ENCODE data around the gene SUN5.
"Not testable (repeated sequence)": the region's sequence is repeated elsewhere in the genome, so short reads cannot be mapped to it uniquely, and the experiment has no call there.

The SUN5 gene

DNA sequence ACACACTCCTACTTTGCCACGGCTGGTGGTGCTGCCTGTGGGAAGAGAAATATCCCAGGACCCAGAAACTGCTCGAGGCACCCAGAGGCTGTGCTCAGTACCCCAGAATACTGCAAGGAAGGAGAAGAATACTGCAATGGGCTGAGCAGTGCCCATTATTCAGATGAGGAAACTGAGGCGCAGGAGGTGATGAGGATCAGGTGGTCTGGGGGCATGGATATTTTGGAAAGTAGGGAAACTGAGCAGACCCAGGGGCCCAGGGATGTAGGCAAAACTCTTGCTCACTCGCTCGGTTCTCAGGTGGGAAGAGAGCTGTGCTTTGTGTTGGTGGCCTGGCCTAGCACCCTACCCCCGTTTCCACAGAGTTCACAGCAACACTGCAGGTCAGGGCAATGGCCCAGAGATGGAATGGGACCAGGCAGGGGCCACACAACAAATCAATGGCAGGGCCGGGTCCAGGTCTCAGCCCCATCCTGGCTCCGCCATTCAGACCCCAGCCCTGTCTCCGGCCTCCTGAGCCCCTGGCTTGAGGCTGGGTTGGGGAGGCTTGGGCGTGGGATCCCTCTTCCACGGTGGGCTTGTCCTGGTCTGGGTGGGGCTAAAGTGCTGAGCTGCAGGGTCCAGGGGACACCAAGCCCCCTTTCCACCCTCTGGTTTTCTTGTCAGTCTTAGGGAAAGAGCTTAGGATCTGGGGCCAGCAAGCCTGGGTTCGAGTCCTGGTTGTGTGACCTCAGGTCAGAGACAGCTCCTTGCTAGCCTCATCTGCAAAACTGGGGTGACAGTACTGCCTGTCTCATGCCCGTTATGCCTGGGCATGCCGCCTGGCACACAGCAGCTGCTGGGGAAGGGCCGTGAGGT is 33.9 kb downstream of the SUN5 start:
- ATAC-seq (replicated peaks) = no peak
- H3K4me3 Mint-ChIP-seq = peak overlapping the region; percentile 62 to 80
- H3K4me1 Mint-ChIP-seq (ENCODE audit: low read depth in 2 of 2) = peaks cover 45 to 75% of the 10 kb centered on the region in 2 donors
- peaks cover 37% of the 10 kb centered on the region for H3K36me3 Mint-ChIP-seq (ENCODE audit: insufficient read depth)
- H3K27ac Mint-ChIP-seq = no peak overlapping the region
- no peaks in the 10 kb centered on the region for H3K27me3 Mint-ChIP-seq
- no peaks in the 10 kb centered on the region for H3K9me3 Mint-ChIP-seq
- DNase-seq = no peak

DNA sequence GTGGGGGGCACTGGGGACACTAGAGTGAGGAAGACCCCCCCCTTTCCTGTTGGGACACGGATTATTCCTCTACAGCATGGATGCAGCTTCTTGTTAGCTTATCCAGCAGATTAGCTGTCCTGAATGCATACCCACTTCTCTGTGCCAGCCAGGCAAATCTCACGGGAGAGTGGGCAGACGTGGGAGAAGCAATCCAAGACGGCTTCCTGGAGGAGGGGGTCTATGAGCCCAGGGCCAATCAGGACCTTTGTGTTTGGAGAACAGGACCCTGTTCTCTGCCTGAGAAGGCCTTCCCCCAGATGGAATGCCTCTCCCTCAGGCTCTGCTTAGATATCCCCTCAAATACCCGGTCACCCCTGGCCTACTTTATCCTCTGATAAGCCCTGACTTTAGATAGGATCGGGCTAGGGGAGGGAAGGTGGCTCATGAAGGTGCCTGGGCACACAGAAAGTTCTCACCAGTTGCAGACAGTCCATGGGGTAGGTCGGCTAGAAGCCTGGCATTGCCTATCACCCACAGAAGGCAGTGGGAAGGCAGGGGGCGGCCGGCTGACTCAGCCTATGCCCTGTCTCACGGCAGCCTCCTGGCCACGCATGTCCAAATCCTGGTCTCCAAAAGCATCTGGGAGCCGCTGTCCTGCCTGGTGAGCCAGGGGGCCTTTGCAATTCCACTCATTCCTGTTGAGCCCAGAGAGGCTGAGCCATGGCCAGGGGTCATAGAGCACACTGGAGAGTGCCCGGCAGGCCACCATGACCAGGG is 34.7 kb downstream of the SUN5 start:
- H3K27ac Mint-ChIP-seq = no peak overlapping the region

DNA sequence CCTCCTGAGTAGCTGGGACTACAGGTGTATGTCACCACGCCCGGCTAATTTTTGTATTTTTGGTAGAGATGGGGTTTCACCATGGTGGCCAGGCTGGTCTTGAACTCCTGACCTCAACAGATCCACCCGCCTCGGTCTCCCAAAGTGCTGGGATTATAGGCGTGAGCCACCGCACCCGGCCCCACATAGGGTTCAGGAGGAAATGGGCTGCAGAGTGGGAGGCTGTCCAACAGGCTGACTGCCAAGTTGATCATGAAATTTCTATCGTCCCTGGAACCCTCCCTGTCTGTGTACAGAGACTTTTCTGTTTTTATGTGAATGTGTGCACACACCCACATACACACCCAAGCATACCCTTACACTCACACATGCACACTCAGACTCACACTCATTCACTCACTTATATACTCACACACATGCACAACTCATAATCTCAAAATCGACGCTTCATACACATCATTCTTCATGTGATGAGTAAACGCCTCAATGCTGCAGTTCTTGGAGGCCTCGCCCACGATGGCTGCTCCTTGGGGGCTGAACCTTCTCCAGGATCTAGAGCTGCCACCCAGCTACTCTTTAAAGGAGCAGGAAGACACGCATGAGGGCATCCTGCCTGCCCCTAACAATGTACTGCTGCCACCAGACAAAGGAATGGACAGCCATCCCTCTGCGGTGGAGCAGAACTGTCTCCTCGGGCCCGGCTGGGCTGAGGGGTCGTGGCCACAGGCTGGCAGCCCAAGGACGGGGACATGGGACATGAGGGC is 35.6 kb downstream of the SUN5 start:
- H3K4me3 Mint-ChIP-seq = peak overlapping the region; percentile 77 to 80
- H3K4me1 Mint-ChIP-seq (ENCODE audit: low read depth in 2 of 2) = peaks cover 48 to 68% of the 10 kb centered on the region in 2 donors
- no peak overlapping the region for H3K27ac Mint-ChIP-seq
- peaks cover 35% of the 10 kb centered on the region for H3K36me3 Mint-ChIP-seq (ENCODE audit: insufficient read depth)
- no peaks in the 10 kb centered on the region for H3K9me3 Mint-ChIP-seq
- no peak for DNase-seq
- no peak for ATAC-seq (replicated peaks)
- H3K27me3 Mint-ChIP-seq = no peaks in the 10 kb centered on the region

More for the DNA sequence above, 34.7 kb downstream of the SUN5 start:
- Mint-ChIP-seq H3K4me1 (ENCODE audit: low read depth in 2 of 2) (peaks cover 48 to 72% of the 10 kb centered on the region in 2 donors), H3K36me3 (ENCODE audit: insufficient read depth) (peaks cover 35% of the 10 kb centered on the region), H3K9me3 (no peaks in the 10 kb centered on the region), H3K27me3 (no peaks in the 10 kb centered on the region), H3K4me3 (peak overlapping the region; percentile 77 to 80)
- ATAC-seq (replicated peaks) = no peak
- no peak for DNase-seq

DNA sequence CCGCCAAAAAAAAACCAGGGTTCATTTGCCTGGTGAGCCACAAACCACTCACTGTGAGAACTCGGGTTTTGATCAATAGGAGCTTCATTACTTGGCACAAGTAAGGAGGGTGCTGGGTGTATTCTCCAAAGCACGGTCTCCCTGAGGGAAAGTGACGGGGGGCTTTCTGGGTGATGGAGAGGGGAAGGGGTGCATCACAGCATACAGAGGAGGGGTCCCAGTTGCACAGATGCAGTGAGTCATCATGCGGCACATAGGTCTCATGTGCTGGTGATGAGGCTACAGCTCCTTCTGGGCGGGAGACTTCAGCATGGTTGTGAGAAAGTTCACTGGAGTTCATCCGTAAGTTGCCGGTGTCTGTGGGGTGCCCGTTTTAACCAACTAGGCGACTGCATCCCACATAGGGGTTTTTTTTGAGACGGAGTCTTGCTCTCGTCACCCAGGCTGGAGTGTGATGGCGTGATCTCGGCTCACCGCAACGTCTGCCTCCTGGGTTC is 36.2 kb downstream of the SUN5 start:
- ATAC-seq (replicated peaks) = peak; percentile 48
- DNase-seq = peak; percentile 61 to 67 (median 64)
- H3K4me1 Mint-ChIP-seq (ENCODE audit: low read depth in 2 of 2) = peaks cover 48 to 66% of the 10 kb centered on the region in 2 donors

DNA sequence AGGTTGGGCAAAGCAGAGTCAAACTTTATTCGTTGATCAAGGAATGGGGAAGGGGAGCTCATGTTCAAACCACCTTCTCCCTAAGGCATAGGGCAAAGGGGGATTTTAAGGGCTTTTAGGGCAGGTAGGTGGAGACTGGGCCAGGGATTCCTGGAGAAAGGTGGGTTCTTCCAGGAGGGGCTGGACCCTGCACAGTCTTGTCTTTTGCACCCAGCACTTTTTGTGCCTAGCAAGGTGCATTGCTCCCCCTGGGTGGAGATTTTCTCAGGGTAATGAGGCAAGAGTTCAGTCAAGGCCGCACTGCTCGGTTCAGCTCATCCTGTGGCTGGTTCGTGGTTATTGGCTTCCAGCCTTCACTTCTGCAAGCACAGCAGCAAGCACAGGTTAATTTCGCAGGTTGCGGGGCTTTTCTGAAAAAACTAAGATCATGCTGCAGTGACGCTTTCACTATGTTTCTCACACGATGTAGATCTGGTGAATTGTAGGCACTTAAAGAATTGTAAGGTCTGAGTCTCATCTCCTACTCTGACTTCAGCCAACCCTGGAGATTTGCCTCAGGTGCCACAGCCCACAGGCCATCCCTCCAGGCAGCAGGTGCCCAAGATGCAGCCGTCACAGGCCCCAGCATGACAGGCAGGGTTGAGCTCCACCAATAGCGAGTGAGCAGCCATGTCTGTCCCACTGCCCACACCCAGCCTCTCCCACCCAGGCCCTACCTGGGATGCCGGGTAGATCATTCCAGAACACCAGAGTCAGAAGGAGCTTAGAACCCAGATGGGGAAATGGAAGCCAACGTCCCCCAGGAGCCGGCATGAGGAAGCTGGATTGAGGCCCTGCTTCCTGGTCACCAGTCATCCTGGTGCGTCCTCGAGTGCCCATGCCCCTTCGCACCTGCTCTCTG is 37.1 kb downstream of the SUN5 start:
- H3K27me3 Mint-ChIP-seq = no peaks in the 10 kb centered on the region
- peaks cover 48 to 59% of the 10 kb centered on the region in 2 donors for H3K4me1 Mint-ChIP-seq (ENCODE audit: low read depth in 2 of 2)
- DNase-seq = peak; percentile 59 to 71 (median 69)
- peak; percentile 54 for ATAC-seq (replicated peaks)
- H3K4me3 Mint-ChIP-seq = peak overlapping the region; percentile 77 to 80
- no peaks in the 10 kb centered on the region for H3K9me3 Mint-ChIP-seq
- no peak overlapping the region for H3K27ac Mint-ChIP-seq
- H3K36me3 Mint-ChIP-seq (ENCODE audit: insufficient read depth) = peaks cover 32% of the 10 kb centered on the region

More for the DNA sequence above, 36.2 kb downstream of the SUN5 start:
- Mint-ChIP-seq H3K27ac (no peak overlapping the region), H3K36me3 (ENCODE audit: insufficient read depth) (peaks cover 33% of the 10 kb centered on the region), H3K9me3 (no peaks in the 10 kb centered on the region), H3K27me3 (no peaks in the 10 kb centered on the region), H3K4me3 (peak overlapping the region; percentile 77 to 80)

DNA sequence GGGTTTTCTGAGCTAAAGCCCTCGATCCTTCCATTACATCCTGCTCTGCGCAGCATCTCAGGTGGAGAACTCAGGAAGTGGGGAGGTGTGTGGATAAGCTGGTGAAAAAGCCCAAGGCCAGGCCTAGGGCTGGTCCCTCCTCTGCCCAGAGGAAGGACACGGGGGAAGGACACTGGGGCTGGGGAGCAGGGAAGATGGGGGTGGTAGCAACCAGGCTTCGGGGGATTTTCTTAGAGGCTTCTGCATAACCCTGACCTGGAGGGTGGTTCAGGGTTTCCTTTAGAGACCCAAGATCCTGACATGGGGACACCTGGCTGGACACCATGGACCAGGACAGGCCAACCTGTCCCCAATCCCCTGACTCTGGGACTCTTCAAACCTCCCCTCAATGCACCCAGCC is 37.9 kb downstream of the SUN5 start:
- H3K9me3 Mint-ChIP-seq = no peaks in the 10 kb centered on the region
- no peaks in the 10 kb centered on the region for H3K27me3 Mint-ChIP-seq
- no peak overlapping the region for H3K27ac Mint-ChIP-seq
- H3K4me1 Mint-ChIP-seq (ENCODE audit: low read depth in 2 of 2) = peaks cover 54 to 65% of the 10 kb centered on the region in 2 donors
- DNase-seq = no peak
- no peak for ATAC-seq (replicated peaks)
- H3K4me3 Mint-ChIP-seq = peak overlapping the region; percentile 77 to 80
- peaks cover 32% of the 10 kb centered on the region for H3K36me3 Mint-ChIP-seq (ENCODE audit: insufficient read depth)

DNA sequence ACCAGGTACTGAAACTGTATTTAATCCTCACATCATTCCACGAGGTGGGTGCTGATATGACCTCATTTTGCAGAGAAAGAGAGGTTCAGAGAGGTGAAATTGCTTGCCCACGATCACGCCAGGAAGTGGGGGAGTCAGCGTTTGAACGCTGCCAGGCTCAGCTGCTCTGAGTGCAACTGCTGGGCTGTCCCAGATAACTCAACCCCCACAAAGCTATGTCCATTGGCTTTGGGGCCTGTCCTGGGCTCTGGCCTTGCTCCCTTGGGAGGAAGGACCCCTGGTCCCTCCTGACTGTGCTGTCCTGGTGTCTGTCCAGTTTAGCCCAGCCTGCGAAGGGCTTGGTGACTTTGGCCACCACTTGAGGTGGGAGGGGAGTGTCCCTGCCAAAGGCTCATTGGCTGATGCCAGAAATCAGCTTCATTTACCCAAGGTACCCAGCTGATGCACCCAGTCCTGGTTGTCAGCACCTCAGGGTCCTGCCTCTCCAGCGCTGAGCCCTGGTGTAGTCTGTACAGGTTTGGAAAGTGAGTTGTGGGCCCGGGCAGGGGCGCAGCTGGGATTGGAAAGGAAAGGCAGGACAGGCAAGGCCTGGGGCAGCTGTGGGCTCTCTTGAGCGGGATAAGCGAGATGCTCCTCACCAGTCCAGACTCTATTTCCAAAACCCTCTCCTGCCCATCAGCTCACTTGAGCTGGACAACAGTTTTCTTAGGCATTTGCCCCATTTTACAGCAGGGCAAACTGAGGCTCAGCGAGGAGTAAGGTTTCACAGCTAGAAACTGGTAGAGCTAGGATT is 38.5 kb downstream of the SUN5 start:
- Mint-ChIP-seq H3K4me3 (peak overlapping the region; percentile 43 to 80), H3K9me3 (no peaks in the 10 kb centered on the region), H3K4me1 (ENCODE audit: low read depth in 2 of 2) (peaks cover 54 to 63% of the 10 kb centered on the region in 2 donors), H3K36me3 (ENCODE audit: insufficient read depth) (peaks cover 32% of the 10 kb centered on the region), H3K27ac (no peak overlapping the region), H3K27me3 (no peaks in the 10 kb centered on the region)
- peak; percentile 44 to 54 (median 51) for DNase-seq
- peak; percentile 34 for ATAC-seq (replicated peaks)

DNA sequence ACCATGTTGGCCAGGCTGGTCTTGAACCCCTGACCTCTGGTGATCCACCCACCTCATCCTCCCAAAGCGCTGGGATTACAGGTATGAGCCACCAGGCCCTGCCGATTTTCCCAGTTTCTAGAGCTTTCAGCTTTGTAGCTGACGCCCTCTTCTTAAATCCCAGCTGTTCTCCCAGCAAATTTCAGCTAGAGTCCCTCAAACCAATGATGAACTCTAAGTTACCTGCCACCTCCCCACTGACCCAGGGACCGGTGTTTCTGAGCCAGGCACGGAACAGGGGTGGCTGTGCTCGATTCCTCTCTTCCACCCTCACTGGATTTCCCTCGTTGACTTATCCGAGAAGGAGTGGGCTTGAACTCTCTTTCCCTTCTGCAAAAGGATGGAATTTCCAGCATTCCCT is 39.1 kb downstream of the SUN5 start:
- Mint-ChIP-seq H3K27ac (no peak overlapping the region), H3K4me3 (peak overlapping the region; percentile 43 to 80), H3K4me1 (ENCODE audit: low read depth in 2 of 2) (peaks cover 53 to 61% of the 10 kb centered on the region in 2 donors), H3K36me3 (ENCODE audit: insufficient read depth) (peaks cover 32% of the 10 kb centered on the region), H3K27me3 (no peaks in the 10 kb centered on the region), H3K9me3 (no peaks in the 10 kb centered on the region)
- ATAC-seq (replicated peaks) = no peak
- no peak for DNase-seq

DNA sequence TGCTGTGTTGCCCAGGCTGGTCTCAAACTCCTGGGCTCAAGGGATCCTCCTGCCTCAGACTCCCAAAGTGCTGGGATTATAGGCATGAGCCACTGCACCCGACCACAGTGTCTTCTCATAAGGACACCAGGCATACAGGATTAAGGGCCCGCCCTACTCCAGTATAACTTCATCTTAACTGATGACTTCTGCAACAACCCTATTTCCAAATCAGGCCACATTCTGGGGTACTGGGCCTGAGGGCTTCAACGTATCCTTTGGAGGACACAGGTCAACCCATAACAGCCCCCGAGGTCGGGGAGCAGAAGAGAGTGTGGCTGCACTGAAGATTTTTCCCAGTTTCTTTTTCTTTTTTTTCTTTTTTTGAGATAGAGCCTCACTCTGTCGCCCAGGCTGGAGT is 39.7 kb downstream of the SUN5 start:
- Mint-ChIP-seq H3K27ac (no peak overlapping the region), H3K36me3 (ENCODE audit: insufficient read depth) (peaks cover 32% of the 10 kb centered on the region), H3K9me3 (no peaks in the 10 kb centered on the region), H3K4me1 (ENCODE audit: low read depth in 2 of 2) (peaks cover 50 to 55% of the 10 kb centered on the region in 2 donors), H3K4me3 (no peak overlapping the region), H3K27me3 (no peaks in the 10 kb centered on the region)
- DNase-seq (no peak), ATAC-seq (replicated peaks) (no peak)

DNA sequence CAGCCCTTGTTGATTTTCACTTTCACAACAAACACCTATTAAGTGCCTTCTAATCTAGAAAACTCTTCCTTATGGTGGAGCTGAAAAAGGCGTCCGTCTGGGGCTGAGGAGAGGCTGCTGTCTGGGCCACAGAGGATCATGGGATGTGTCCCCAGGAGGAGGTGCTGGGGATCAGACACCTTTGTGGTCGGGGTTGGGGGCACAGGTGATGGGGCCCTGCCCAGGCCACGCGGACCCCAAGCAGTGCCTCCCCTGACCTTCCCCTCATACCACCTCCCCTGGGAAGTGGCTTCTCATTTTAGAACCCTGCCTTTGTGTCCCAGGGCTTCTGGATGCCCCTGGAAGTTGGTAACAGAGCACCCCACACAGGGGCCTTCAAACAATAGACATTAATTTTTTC is 41.1 kb downstream of the SUN5 start:
- peak overlapping the region in 1 of 2 donors; percentile 74 for H3K27ac Mint-ChIP-seq

DNA sequence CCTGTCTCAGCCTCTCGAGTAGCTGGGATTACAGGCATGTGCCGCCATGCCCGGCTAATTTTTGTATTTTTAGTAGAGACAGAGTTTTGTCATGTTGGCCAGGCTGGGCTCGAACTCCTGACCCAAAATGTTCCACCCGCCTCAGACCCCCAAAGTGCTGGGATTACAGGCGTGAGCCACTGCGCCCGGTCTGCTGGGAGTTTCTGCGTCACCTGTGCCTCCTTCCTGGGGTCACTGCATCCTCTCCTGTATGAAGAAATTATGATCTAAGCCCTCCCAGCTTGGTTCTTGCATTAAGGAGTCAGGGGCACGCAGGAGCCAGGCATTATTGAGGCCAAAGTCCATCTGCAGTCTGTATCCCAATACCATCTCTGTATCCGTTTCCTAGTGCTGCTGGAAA is 41.6 kb downstream of the SUN5 start:
- H3K27me3 Mint-ChIP-seq; H3K4me3 Mint-ChIP-seq; ATAC-seq (replicated peaks); DNase-seq; H3K9me3 Mint-ChIP-seq: not testable (repeated sequence)
- Mint-ChIP-seq H3K4me1 (ENCODE audit: low read depth in 2 of 2) (peaks cover 32 to 37% of the 10 kb centered on the region in 2 donors), H3K27ac (peak overlapping the region in 1 of 2 donors; percentile 74), H3K36me3 (ENCODE audit: insufficient read depth) (peaks cover 15% of the 10 kb centered on the region)

More for the DNA sequence above, 41.1 kb downstream of the SUN5 start:
- DNase-seq (no peak), ATAC-seq (replicated peaks) (no peak)
- no peak overlapping the region for H3K4me3 Mint-ChIP-seq
- H3K27me3 Mint-ChIP-seq = no peaks in the 10 kb centered on the region
- H3K4me1 Mint-ChIP-seq (ENCODE audit: low read depth in 2 of 2) = peaks cover 38 to 42% of the 10 kb centered on the region in 2 donors
- peaks cover 21% of the 10 kb centered on the region for H3K36me3 Mint-ChIP-seq (ENCODE audit: insufficient read depth)
- H3K9me3 Mint-ChIP-seq = peaks cover 0 to 1% of the 10 kb centered on the region in 2 donors
